ENCODE results near the gene PLA2G3. TPM values are rescaled to one million over a fixed set of nuclear protein-coding genes. Genes with fewer than 3 reads are reported as not detected.

PLA2G3 gene
- total RNA-seq, 1 experiment from 2014 or later: 18.3 TPM

- TF ChIP-seq, protein P1, sequence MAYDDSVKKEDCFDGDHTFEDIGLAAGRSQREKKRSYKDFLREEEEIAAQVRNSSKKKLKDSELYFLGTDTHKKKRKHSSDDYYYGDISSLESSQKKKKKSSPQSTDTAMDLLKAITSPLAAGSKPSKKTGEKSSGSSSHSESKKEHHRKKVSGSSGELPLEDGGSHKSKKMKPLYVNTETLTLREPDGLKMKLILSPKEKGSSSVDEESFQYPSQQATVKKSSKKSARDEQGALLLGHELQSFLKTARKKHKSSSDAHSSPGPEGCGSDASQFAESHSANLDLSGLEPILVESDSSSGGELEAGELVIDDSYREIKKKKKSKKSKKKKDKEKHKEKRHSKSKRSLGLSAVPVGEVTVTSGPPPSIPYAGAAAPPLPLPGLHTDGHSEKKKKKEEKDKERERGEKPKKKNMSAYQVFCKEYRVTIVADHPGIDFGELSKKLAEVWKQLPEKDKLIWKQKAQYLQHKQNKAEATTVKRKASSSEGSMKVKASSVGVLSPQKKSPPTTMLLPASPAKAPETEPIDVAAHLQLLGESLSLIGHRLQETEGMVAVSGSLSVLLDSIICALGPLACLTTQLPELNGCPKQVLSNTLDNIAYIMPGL (CRISPR knock-in tag; IDR thresholded peaks at IDR 0.05): no peak
These were observed 2.6 kb downstream of the PLA2G3 start (continued) for GRCh38 chr22:31137721-31138120.

DNA sequence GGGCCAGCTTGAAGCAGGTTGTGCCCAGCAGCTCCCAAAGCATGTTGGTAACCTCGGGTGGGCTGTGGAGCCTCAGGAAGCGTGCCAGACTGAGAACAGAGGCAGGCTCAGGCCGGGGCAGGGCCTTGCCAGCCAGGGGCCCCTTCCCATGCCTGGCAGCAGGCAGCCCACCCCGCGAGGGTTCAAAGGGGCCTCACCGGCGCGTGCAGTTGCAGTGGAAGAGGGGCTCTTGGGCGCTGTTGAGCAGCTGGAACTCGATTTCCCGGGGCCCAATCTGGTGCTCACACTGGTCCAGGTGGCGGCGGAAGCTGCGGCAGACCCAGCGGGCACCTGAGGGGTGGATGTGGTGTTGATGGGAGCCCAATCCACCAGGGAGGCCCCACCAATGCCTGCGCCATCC lies 3.6 kb downstream of the PLA2G3 start:
- Mint-ChIP-seq H3K9me3 (no peaks in the 10 kb centered on the region), H3K36me3 (peaks cover 23% of the 10 kb centered on the region), H3K4me1 (peaks cover 22% of the 10 kb centered on the region), H3K27ac (no peak overlapping the region), H3K4me3 (no peak overlapping the region), H3K27me3 (ENCODE audit: low read depth) (no peaks in the 10 kb centered on the region)
- CTCF ChIA-PET: interaction anchor here (1.3 kb wide), 1 partner anchor 12 kb away, joined by 3 read pairs; no protein-coding TSS in a partner anchor
- no peak for DNase-seq (ENCODE audit: low spot score)
- ATAC-seq: no peak
- POLR2A ChIA-PET: no interaction called here
- TF ChIP-seq, protein P2, sequence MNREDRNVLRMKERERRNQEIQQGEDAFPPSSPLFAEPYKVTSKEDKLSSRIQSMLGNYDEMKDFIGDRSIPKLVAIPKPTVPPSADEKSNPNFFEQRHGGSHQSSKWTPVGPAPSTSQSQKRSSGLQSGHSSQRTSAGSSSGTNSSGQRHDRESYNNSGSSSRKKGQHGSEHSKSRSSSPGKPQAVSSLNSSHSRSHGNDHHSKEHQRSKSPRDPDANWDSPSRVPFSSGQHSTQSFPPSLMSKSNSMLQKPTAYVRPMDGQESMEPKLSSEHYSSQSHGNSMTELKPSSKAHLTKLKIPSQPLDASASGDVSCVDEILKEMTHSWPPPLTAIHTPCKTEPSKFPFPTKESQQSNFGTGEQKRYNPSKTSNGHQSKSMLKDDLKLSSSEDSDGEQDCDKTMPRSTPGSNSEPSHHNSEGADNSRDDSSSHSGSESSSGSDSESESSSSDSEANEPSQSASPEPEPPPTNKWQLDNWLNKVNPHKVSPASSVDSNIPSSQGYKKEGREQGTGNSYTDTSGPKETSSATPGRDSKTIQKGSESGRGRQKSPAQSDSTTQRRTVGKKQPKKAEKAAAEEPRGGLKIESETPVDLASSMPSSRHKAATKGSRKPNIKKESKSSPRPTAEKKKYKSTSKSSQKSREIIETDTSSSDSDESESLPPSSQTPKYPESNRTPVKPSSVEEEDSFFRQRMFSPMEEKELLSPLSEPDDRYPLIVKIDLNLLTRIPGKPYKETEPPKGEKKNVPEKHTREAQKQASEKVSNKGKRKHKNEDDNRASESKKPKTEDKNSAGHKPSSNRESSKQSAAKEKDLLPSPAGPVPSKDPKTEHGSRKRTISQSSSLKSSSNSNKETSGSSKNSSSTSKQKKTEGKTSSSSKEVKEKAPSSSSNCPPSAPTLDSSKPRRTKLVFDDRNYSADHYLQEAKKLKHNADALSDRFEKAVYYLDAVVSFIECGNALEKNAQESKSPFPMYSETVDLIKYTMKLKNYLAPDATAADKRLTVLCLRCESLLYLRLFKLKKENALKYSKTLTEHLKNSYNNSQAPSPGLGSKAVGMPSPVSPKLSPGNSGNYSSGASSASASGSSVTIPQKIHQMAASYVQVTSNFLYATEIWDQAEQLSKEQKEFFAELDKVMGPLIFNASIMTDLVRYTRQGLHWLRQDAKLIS (CRISPR knock-in tag; IDR thresholded peaks at IDR 0.05; ENCODE audit: borderline replicate concordance): no peak
- TF ChIP-seq FOXP4 (CRISPR knock-in tag; IDR thresholded peaks at IDR 0.05): no peak
- TF ChIP-seq, protein P3, sequence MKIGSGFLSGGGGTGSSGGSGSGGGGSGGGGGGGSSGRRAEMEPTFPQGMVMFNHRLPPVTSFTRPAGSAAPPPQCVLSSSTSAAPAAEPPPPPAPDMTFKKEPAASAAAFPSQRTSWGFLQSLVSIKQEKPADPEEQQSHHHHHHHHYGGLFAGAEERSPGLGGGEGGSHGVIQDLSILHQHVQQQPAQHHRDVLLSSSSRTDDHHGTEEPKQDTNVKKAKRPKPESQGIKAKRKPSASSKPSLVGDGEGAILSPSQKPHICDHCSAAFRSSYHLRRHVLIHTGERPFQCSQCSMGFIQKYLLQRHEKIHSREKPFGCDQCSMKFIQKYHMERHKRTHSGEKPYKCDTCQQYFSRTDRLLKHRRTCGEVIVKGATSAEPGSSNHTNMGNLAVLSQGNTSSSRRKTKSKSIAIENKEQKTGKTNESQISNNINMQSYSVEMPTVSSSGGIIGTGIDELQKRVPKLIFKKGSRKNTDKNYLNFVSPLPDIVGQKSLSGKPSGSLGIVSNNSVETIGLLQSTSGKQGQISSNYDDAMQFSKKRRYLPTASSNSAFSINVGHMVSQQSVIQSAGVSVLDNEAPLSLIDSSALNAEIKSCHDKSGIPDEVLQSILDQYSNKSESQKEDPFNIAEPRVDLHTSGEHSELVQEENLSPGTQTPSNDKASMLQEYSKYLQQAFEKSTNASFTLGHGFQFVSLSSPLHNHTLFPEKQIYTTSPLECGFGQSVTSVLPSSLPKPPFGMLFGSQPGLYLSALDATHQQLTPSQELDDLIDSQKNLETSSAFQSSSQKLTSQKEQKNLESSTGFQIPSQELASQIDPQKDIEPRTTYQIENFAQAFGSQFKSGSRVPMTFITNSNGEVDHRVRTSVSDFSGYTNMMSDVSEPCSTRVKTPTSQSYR (CRISPR knock-in tag; IDR thresholded peaks at IDR 0.05): no peak

GRCh38 chr22:31136155-31136554 lies 4.2 kb downstream of the PLA2G3 start:
- no peak for DNase-seq (ENCODE audit: low spot score)
- H3K27me3 Mint-ChIP-seq (ENCODE audit: low read depth): no peaks in the 10 kb centered on the region
- peaks cover 21% of the 10 kb centered on the region for H3K4me1 Mint-ChIP-seq
- no peaks in the 10 kb centered on the region for H3K9me3 Mint-ChIP-seq
- H3K4me3 Mint-ChIP-seq: no peak overlapping the region
- ChIA-PET POLR2A (no interaction called here), CTCF (interaction anchor here (1.3 kb wide), 1 partner anchor 12 kb away, joined by 3 read pairs; no protein-coding TSS in a partner anchor)
- no peak for ATAC-seq
- H3K27ac Mint-ChIP-seq: no peak overlapping the region
- peaks cover 23% of the 10 kb centered on the region for H3K36me3 Mint-ChIP-seq
- TF ChIP-seq CBFB (CRISPR knock-in tag; IDR thresholded peaks at IDR 0.05; ENCODE audit: low read depth): no peak
- no peak for TF ChIP-seq ZNF263 (CRISPR knock-in tag; IDR thresholded peaks at IDR 0.05; ENCODE audit: low read depth)
- TF ChIP-seq USF1 (CRISPR knock-in tag; IDR thresholded peaks at IDR 0.05): no peak
- TF ChIP-seq, protein P1 (CRISPR knock-in tag; IDR thresholded peaks at IDR 0.05): no peak
- TF ChIP-seq FOXJ3 (CRISPR knock-in tag; IDR thresholded peaks at IDR 0.05; ENCODE audit: borderline replicate concordance): no peak
- TF ChIP-seq FOXP4 (CRISPR knock-in tag; IDR thresholded peaks at IDR 0.05): no peak
- TF ChIP-seq, protein P4, sequence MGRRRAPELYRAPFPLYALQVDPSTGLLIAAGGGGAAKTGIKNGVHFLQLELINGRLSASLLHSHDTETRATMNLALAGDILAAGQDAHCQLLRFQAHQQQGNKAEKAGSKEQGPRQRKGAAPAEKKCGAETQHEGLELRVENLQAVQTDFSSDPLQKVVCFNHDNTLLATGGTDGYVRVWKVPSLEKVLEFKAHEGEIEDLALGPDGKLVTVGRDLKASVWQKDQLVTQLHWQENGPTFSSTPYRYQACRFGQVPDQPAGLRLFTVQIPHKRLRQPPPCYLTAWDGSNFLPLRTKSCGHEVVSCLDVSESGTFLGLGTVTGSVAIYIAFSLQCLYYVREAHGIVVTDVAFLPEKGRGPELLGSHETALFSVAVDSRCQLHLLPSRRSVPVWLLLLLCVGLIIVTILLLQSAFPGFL (CRISPR knock-in tag; IDR thresholded peaks at IDR 0.05; ENCODE audit: borderline replicate concordance): no peak

Measured in WTC11 (cell line).